ENCODE data around the gene GCSH. TPM values are rescaled to one million over a fixed set of nuclear protein-coding genes. Genes with fewer than 3 reads are reported as not detected.
A peak's percentile ranks its signal among the peaks of the same experiment; 100 is the strongest.

Gene GCSH
- polyA plus RNA-seq, 1 of the 3 experiments (the other 2 are of a cell fraction) = 20.7 TPM

GRCh38 chr16:81035398-81035974 lies 60.7 kb downstream of the GCSH start, which contains the start of gene ATMIN:
ATMIN (plus strand) TSS chr16:81035842; CDS start chr16:81035871, 29 bp downstream.
- Histone ChIP-seq H3K36me3 (replicated peaks in 1 of 2; ENCODE audit: control insufficient read depth in 1 of 2, insufficient read depth in 2 of 2, low read length in 1 of 2) (peaks cover 0 to 13% of the 10 kb centered on the region in 2 experiments), H3K79me2 (ENCODE audit: insufficient read depth) (peaks cover 43% of the 10 kb centered on the region), H3F3A (replicated peaks; ENCODE audit: insufficient read depth) (no peaks in the 10 kb centered on the region), H3K9me2 (no peaks in the 10 kb centered on the region), H3K27me3 (ENCODE audit: insufficient read depth) (no peaks in the 10 kb centered on the region), H3K4me1 (ENCODE audit: control insufficient read depth in 1 of 2, insufficient read depth in 2 of 2, low read depth in 1 of 2, low read length in 1 of 2) (peaks cover 0 to 13% of the 10 kb centered on the region in 2 experiments; a peak in 2 of 4 replicates), H3K27ac (ENCODE audit: low read depth in 2 of 2, low read length in 1 of 2) (peak within 1 kb of the TSS in 1 of 2 experiments; percentile 65; a peak in 2 of 4 replicates), H3K9ac (peak within 1 kb of the TSS; percentile 57), H3K4me2 (peak within 1 kb of the TSS; percentile 89), H3K9me3 (no peaks in the 10 kb centered on the region), H2AFZ (ENCODE audit: low read depth) (peak within 1 kb of the TSS; percentile 66), H3K4me3 (ENCODE audit: low read depth in 2 of 2, low read length in 1 of 2) (peak within 1 kb of the TSS; percentile 67 to 86), H4K20me1 (ENCODE audit: insufficient read depth) (peaks cover 9% of the 10 kb centered on the region; the same call in 1 of the 2 replicates)
- peak; percentile 98 for DNase-seq
- ChIA-PET CTCF (interaction anchor here (0.6 to 3.1 kb wide), 37 partner anchors 9 to 1914 kb away, joined by 3 to 22 read pairs (median 4); partner anchors contain the start of genes CENPN and CMC2), POLR2A (interaction anchor here (0.9 to 1.2 kb wide), 3 partner anchors 28 to 365 kb away, joined by 3 to 5 read pairs (median 3); partner anchors contain the start of genes C16orf46, CENPN and CMC2)
- TF ChIP-seq POLR2AphosphoS5 (IDR thresholded peaks at IDR 0.05; ENCODE audit: low read depth, low read length) = no peak; the same call in 1 of the 2 replicates
- peak; percentile 82 for TF ChIP-seq SMC3 (IDR thresholded peaks at IDR 0.05; ENCODE audit: low read depth, low read length)
- no peak for TF ChIP-seq CHD2 (IDR thresholded peaks at IDR 0.05; ENCODE audit: low read length, partially characterized antibody)
- no peak for TF ChIP-seq FOXJ3 (CRISPR knock-in tag; IDR thresholded peaks at IDR 0.05)
- TF ChIP-seq FOXM1 (IDR thresholded peaks at IDR 0.05; ENCODE audit: low read depth) = no peak
- TF ChIP-seq EP300 (IDR thresholded peaks at IDR 0.05; ENCODE audit: borderline replicate concordance in 1 of 2, low read depth in 1 of 2, low read length in 1 of 2) = no peak
- no peak for TF ChIP-seq JUND (IDR thresholded peaks at IDR 0.05)
- TF ChIP-seq ELF1 (IDR thresholded peaks at IDR 0.05) = no peak
- TF ChIP-seq MXI1 (IDR thresholded peaks at IDR 0.05; ENCODE audit: low read depth, low read length) = 0 out of 2 replicates have a peak, but pooled peaks have one; percentile 18
- no peak for TF ChIP-seq RFX5 (IDR thresholded peaks at IDR 0.05; ENCODE audit: low read length)
- TF ChIP-seq YY1 (IDR thresholded peaks at IDR 0.05; ENCODE audit: low read depth) = peak; percentile 62
- TF ChIP-seq RXRA (IDR thresholded peaks at IDR 0.05; ENCODE audit: borderline replicate concordance, low read depth) = no peak
- TF ChIP-seq GATA2 (CRISPR knock-in tag; IDR thresholded peaks at IDR 0.05) = no peak
- peak; percentile 32; the same call in 1 of the 2 replicates for TF ChIP-seq RCOR1 (IDR thresholded peaks at IDR 0.05; ENCODE audit: low read length)
- no peak for TF ChIP-seq TCF12 (IDR thresholded peaks at IDR 0.05)
- TF ChIP-seq MEF2A (IDR thresholded peaks at IDR 0.05; ENCODE audit: borderline replicate concordance, low read depth) = no peak
- TF ChIP-seq USF1 (IDR thresholded peaks at IDR 0.05; ENCODE audit: borderline replicate concordance, low read depth) = no peak
- no peak for TF ChIP-seq TEAD4 (IDR thresholded peaks at IDR 0.05; ENCODE audit: borderline replicate concordance, insufficient read depth)
- TF ChIP-seq FOSL2 (IDR thresholded peaks at IDR 0.05; ENCODE audit: borderline replicate concordance, low read depth) = no peak
- no peak for TF ChIP-seq NFIC (IDR thresholded peaks at IDR 0.05; ENCODE audit: borderline replicate concordance)
- TF ChIP-seq, protein P1, sequence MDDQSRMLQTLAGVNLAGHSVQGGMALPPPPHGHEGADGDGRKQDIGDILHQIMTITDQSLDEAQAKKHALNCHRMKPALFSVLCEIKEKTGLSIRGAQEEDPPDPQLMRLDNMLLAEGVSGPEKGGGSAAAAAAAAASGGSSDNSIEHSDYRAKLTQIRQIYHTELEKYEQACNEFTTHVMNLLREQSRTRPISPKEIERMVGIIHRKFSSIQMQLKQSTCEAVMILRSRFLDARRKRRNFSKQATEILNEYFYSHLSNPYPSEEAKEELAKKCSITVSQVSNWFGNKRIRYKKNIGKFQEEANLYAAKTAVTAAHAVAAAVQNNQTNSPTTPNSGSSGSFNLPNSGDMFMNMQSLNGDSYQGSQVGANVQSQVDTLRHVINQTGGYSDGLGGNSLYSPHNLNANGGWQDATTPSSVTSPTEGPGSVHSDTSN (IDR thresholded peaks at IDR 0.05) = no peak; the same call in 1 of the 2 replicates
- peak; percentile 40; the same call in 1 of the 2 replicates for TF ChIP-seq TAF1 (IDR thresholded peaks at IDR 0.05; ENCODE audit: borderline replicate concordance, low read depth, low read length)
- TF ChIP-seq, protein P2, sequence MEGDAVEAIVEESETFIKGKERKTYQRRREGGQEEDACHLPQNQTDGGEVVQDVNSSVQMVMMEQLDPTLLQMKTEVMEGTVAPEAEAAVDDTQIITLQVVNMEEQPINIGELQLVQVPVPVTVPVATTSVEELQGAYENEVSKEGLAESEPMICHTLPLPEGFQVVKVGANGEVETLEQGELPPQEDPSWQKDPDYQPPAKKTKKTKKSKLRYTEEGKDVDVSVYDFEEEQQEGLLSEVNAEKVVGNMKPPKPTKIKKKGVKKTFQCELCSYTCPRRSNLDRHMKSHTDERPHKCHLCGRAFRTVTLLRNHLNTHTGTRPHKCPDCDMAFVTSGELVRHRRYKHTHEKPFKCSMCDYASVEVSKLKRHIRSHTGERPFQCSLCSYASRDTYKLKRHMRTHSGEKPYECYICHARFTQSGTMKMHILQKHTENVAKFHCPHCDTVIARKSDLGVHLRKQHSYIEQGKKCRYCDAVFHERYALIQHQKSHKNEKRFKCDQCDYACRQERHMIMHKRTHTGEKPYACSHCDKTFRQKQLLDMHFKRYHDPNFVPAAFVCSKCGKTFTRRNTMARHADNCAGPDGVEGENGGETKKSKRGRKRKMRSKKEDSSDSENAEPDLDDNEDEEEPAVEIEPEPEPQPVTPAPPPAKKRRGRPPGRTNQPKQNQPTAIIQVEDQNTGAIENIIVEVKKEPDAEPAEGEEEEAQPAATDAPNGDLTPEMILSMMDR (IDR thresholded peaks at IDR 0.05) = peak; percentile 98
- TF ChIP-seq NRF1 (IDR thresholded peaks at IDR 0.05; ENCODE audit: low read depth, low read length) = no peak
- TF ChIP-seq, protein P3, sequence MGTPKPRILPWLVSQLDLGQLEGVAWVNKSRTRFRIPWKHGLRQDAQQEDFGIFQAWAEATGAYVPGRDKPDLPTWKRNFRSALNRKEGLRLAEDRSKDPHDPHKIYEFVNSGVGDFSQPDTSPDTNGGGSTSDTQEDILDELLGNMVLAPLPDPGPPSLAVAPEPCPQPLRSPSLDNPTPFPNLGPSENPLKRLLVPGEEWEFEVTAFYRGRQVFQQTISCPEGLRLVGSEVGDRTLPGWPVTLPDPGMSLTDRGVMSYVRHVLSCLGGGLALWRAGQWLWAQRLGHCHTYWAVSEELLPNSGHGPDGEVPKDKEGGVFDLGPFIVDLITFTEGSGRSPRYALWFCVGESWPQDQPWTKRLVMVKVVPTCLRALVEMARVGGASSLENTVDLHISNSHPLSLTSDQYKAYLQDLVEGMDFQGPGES (IDR thresholded peaks at IDR 0.05; ENCODE audit: low read depth, low read length) = no peak
- TF ChIP-seq SIN3A (IDR thresholded peaks at IDR 0.05; ENCODE audit: borderline replicate concordance, low read depth, low read length) = peak; percentile 64; the same call in 1 of the 2 replicates
- peak; percentile 70 for TF ChIP-seq GABPA (IDR thresholded peaks at IDR 0.05; ENCODE audit: low read depth)
- TF ChIP-seq RAD21 (IDR thresholded peaks at IDR 0.05; ENCODE audit: low read length) = peak; percentile 64
- TF ChIP-seq EZH2phosphoT487 (IDR thresholded peaks at IDR 0.05; ENCODE audit: borderline replicate concordance, low read depth) = no peak
- 17% methylated on average over 18 of the region's 54 CpGs for WGBS (ENCODE audit: low lambda C conversion rate)

Measured in SK-N-SH (cell line).